ENCODE measurements around the gene NLRP1. TPM values are rescaled to one million over a fixed set of nuclear protein-coding genes. Genes with fewer than 3 reads are reported as not detected.
A peak's percentile ranks its signal among the peaks of the same experiment; 100 is the strongest.

NLRP1 gene
- total and polyA plus RNA-seq, 4 donors: 1.8 to 5.4 (median 3.0) TPM

- Histone ChIP-seq H3K4me1 (ENCODE audit: control insufficient read depth in 4 of 4, insufficient read depth in 4 of 4, low read length in 3 of 4) (peaks cover 0 to 9% (median 0%) of the 10 kb centered on the region in 4 donors), H3K27me3 (ENCODE audit: control insufficient read depth in 4 of 4, insufficient read depth in 4 of 4, low read length in 3 of 4) (no peaks in the 10 kb centered on the region), H3K27ac (ENCODE audit: low read depth in 1 of 2, low read length in 2 of 2) (no peak overlapping the region), H3K9me3 (ENCODE audit: control insufficient read depth in 4 of 4, low read length in 3 of 4) (no peaks in the 10 kb centered on the region), H3K36me3 (ENCODE audit: control insufficient read depth in 4 of 4, insufficient read depth in 3 of 4, low read depth in 1 of 4, low read length in 3 of 4) (no peaks in the 10 kb centered on the region), H3K9ac (ENCODE audit: low read depth in 1 of 2, low read length in 2 of 2) (no peak overlapping the region), H3K4me3 (ENCODE audit: low read depth in 1 of 3, low read length in 3 of 3) (no peak overlapping the region)
- 32% methylated on average over 6 of the region's 6 CpGs for WGBS
- DNase-seq (ENCODE audit: low spot score): no peak
- TF ChIP-seq CTCF (IDR thresholded peaks at IDR 0.05; ENCODE audit: low read depth, low read length, missing input control) (peak; percentile 94), RAD21 (IDR thresholded peaks at IDR 0.05) (peak; percentile 97 to 99)
- TF ChIP-seq, protein P1, sequence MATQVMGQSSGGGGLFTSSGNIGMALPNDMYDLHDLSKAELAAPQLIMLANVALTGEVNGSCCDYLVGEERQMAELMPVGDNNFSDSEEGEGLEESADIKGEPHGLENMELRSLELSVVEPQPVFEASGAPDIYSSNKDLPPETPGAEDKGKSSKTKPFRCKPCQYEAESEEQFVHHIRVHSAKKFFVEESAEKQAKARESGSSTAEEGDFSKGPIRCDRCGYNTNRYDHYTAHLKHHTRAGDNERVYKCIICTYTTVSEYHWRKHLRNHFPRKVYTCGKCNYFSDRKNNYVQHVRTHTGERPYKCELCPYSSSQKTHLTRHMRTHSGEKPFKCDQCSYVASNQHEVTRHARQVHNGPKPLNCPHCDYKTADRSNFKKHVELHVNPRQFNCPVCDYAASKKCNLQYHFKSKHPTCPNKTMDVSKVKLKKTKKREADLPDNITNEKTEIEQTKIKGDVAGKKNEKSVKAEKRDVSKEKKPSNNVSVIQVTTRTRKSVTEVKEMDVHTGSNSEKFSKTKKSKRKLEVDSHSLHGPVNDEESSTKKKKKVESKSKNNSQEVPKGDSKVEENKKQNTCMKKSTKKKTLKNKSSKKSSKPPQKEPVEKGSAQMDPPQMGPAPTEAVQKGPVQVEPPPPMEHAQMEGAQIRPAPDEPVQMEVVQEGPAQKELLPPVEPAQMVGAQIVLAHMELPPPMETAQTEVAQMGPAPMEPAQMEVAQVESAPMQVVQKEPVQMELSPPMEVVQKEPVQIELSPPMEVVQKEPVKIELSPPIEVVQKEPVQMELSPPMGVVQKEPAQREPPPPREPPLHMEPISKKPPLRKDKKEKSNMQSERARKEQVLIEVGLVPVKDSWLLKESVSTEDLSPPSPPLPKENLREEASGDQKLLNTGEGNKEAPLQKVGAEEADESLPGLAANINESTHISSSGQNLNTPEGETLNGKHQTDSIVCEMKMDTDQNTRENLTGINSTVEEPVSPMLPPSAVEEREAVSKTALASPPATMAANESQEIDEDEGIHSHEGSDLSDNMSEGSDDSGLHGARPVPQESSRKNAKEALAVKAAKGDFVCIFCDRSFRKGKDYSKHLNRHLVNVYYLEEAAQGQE (IDR thresholded peaks at IDR 0.05): no peak
Measured at GRCh38 chr17:5587438-5588032, 3.2 kb upstream of the NLRP1 start.

DNA sequence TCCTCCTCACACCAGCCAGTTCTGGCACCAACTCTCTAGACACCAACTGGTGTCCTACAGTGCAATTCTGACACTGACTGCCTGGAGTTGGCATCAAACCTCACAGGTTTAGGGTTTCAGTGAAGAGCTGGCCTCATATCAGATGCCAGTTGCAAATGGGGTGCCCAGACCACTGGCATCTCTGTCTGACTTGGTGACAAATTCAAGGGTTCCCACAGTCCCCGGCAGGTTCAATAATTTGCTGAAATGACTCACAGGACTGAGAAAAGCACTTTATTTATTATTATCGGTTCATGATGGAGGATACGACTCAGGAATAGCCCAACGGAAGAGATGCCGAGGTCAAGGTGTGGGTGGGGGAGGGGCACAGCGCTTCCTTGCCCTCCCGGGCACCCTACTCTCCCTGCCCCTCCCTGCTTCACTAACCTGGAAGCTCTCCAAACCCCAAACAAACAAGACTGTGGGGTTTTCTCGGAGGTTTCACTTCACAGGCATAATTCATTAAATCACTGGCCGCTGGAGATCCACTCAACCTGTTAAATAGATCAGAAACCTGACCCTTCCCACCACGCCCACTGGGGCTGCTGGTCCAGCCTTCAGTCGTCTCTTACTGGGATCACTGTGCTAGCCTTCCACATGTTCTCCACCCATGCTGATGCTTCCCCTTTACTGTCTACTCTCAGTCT, 1.7 kb upstream of the NLRP1 start:
- Histone ChIP-seq H3K4me3 (ENCODE audit: low read depth in 1 of 3, low read length in 3 of 3) (no peak overlapping the region), H3K36me3 (ENCODE audit: control insufficient read depth in 4 of 4, insufficient read depth in 3 of 4, low read depth in 1 of 4, low read length in 3 of 4) (peaks cover 0 to 2% (median 0%) of the 10 kb centered on the region in 4 donors), H3K4me1 (ENCODE audit: control insufficient read depth in 4 of 4, insufficient read depth in 4 of 4, low read length in 3 of 4) (peaks cover 0 to 9% (median 0%) of the 10 kb centered on the region in 4 donors), H3K9me3 (ENCODE audit: control insufficient read depth in 4 of 4, low read length in 3 of 4) (no peaks in the 10 kb centered on the region), H3K27me3 (ENCODE audit: control insufficient read depth in 4 of 4, insufficient read depth in 4 of 4, low read length in 3 of 4) (no peaks in the 10 kb centered on the region), H3K9ac (ENCODE audit: low read depth in 1 of 2, low read length in 2 of 2) (no peak overlapping the region), H3K27ac (ENCODE audit: low read depth in 1 of 2, low read length in 2 of 2) (no peak overlapping the region)
- no peak for DNase-seq (ENCODE audit: low spot score)
- TF ChIP-seq RAD21 (IDR thresholded peaks at IDR 0.05): no peak
- TF ChIP-seq ATF3 (IDR thresholded peaks at IDR 0.05): no peak
- TF ChIP-seq ZBTB33 (IDR thresholded peaks at IDR 0.05): no peak
- no peak for TF ChIP-seq CTCF (IDR thresholded peaks at IDR 0.05; ENCODE audit: low read depth, low read length, missing input control)
- TF ChIP-seq YY1 (IDR thresholded peaks at IDR 0.05): no peak
- no peak for TF ChIP-seq TAF1 (conservative IDR thresholded peaks at IDR 0.05)
- TF ChIP-seq, protein P1 (IDR thresholded peaks at IDR 0.05): no peak
- TF ChIP-seq NR2F2 (IDR thresholded peaks at IDR 0.05): no peak
- TF ChIP-seq RXRA (IDR thresholded peaks at IDR 0.05): no peak
- TF ChIP-seq FOXA1 (IDR thresholded peaks at IDR 0.05): no peak
- no peak for TF ChIP-seq JUND (IDR thresholded peaks at IDR 0.05)
- TF ChIP-seq FOXA2 (IDR thresholded peaks at IDR 0.05): no peak
- TF ChIP-seq, protein P2, sequence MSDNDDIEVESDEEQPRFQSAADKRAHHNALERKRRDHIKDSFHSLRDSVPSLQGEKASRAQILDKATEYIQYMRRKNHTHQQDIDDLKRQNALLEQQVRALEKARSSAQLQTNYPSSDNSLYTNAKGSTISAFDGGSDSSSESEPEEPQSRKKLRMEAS (IDR thresholded peaks at IDR 0.05): no peak
- no peak for TF ChIP-seq EGR1 (IDR thresholded peaks at IDR 0.05; ENCODE audit: low read depth in 2 of 2)
- 31% methylated on average over 11 of the region's 11 CpGs for WGBS

Measured in liver (tissue), 9 donors.